ENCODE results near the gene KIFC1. TPM values are rescaled to one million over a fixed set of nuclear protein-coding genes. Genes with fewer than 3 reads are reported as not detected.
"Not testable (repeated sequence)": the region's sequence is repeated elsewhere in the genome, so short reads cannot be mapped to it uniquely, and the experiment has no call there.

The KIFC1 gene
- total RNA-seq, 1 donor from 2014 or later = 0.26 TPM

DNA sequence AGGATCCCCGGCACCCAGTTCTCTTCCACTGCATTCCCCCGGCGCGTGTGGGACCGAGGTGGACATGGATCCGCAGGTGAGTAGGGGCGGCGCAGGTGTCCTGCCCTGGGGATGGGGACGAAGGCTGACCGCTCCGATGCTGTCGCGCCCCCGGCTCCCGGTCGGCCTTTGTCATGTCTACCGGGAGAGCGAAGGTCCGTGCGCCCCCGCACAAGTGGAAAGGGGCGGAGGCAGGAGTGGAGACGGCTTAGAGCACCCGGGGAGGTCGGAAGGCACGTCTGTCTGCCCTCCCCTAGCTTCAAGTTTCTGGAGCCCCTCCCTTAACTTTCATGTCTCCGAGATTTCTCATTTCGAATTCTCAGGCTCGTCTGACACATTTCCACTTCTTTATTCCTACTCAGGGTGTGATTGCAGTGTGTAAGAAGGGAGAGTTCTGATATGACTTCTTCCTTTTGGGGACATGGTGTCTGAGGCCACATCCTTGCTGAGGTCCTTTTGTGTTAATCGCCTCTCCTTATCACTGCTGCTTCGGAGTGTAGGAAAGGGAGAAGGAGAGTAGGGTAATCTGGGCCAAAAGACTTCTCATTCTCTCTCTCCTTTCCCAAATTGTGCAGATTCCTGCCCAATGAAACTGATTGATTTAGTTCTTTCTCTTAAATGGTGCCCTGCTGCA, 435 bp downstream of the KIFC1 start:
- Histone ChIP-seq H3K27me3 (ENCODE audit: control insufficient read depth, insufficient read depth, low read length) (no peaks in the 10 kb centered on the region), H3K4me3 (ENCODE audit: low read depth, low read length) (peak overlapping the region; percentile 97), H3K36me3 (ENCODE audit: control insufficient read depth, insufficient read depth, low read length) (no peaks in the 10 kb centered on the region)
- TF ChIP-seq, protein P1, sequence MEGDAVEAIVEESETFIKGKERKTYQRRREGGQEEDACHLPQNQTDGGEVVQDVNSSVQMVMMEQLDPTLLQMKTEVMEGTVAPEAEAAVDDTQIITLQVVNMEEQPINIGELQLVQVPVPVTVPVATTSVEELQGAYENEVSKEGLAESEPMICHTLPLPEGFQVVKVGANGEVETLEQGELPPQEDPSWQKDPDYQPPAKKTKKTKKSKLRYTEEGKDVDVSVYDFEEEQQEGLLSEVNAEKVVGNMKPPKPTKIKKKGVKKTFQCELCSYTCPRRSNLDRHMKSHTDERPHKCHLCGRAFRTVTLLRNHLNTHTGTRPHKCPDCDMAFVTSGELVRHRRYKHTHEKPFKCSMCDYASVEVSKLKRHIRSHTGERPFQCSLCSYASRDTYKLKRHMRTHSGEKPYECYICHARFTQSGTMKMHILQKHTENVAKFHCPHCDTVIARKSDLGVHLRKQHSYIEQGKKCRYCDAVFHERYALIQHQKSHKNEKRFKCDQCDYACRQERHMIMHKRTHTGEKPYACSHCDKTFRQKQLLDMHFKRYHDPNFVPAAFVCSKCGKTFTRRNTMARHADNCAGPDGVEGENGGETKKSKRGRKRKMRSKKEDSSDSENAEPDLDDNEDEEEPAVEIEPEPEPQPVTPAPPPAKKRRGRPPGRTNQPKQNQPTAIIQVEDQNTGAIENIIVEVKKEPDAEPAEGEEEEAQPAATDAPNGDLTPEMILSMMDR (IDR thresholded peaks at IDR 0.05; ENCODE audit: insufficient read depth, low read length, severe bottlenecking) = no peak
- DNase-seq (ENCODE audit: low read depth) (peak; percentile 30), FAIRE-seq (no peak)

DNA sequence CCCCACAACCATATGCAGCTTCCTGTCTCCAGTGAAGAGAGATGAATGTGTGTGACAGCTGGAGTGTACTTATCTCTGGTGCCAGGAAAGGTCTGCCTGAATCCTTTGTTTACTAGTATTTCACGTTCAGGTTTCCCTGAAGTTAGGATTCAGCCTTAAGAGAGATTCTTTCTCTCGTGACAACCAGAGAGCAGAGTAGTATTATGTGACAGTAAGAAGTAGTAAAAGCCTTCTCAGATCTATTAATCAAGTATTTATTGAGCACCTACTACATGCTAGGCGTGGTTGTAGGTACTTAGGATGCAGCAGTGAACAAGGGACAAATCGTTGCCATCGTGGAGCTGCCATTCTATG, 949 bp downstream of the KIFC1 start:
- TF ChIP-seq, protein P1 (IDR thresholded peaks at IDR 0.05; ENCODE audit: insufficient read depth, low read length, severe bottlenecking) = no peak
- DNase-seq (ENCODE audit: low read depth) = peak; percentile 14

DNA sequence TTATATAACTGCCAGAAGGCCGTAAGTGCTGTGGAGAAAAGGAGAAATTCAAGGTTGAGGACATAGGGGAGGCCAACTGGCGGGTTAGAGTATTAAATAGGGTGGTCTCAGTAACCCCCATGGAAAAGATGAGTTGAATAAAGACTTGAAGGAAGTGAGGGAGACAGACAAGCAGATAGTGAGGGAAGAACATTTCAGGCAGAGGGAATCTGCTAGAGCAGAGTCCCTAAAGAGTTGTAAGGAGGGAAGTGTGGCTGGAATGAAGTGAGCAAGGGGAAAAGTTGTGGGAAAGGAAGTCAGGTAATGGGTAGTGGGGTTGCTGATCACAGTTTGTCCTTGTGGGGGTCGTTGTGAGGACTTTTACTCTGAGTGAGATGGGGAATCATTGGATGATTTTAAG, 1.4 kb downstream of the KIFC1 start:
- H3K4me3 ChIP-seq (ENCODE audit: low read depth, low read length) = no peak overlapping the region
- no peaks in the 10 kb centered on the region for H3K27me3 ChIP-seq (ENCODE audit: control insufficient read depth, insufficient read depth, low read length)
- FAIRE-seq (no peak), DNase-seq (ENCODE audit: low read depth) (no peak)
- TF ChIP-seq, protein P1 (IDR thresholded peaks at IDR 0.05; ENCODE audit: insufficient read depth, low read length, severe bottlenecking) = no peak
- no peaks in the 10 kb centered on the region for H3K36me3 ChIP-seq (ENCODE audit: control insufficient read depth, insufficient read depth, low read length)

More for the DNA sequence above, 949 bp downstream of the KIFC1 start:
- Histone ChIP-seq H3K4me3 (ENCODE audit: low read depth, low read length) (peak overlapping the region; percentile 97), H3K27me3 (ENCODE audit: control insufficient read depth, insufficient read depth, low read length) (no peaks in the 10 kb centered on the region), H3K36me3 (ENCODE audit: control insufficient read depth, insufficient read depth, low read length) (no peaks in the 10 kb centered on the region)
- no peak for FAIRE-seq

DNA sequence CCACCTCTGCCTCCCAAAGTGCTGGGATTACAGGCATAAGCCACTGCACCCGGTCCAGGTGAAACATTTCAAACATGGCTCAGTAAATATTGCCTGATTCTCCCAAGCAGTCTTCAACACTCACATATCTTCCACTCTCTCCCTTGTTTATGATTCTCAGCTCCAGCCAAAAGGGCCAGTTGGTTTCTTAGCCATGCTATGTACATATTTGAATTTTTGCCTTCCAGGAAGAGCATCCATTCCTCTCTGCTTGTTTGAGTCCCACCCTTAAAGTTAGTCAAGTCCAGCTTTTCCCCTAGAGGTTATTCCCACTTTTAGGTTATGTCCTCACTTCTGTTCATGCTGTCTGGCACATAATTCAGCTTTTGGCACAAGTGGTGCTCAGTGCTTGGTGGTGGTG, 5.9 kb downstream of the KIFC1 start:
- DNase-seq (ENCODE audit: low read depth) (no peak), FAIRE-seq (no peak)
- no peak overlapping the region for H3K4me3 ChIP-seq (ENCODE audit: low read depth, low read length)
- no peaks in the 10 kb centered on the region for H3K27me3 ChIP-seq (ENCODE audit: control insufficient read depth, insufficient read depth, low read length)
- TF ChIP-seq, protein P1 (IDR thresholded peaks at IDR 0.05; ENCODE audit: insufficient read depth, low read length, severe bottlenecking) = no peak
- no peaks in the 10 kb centered on the region for H3K36me3 ChIP-seq (ENCODE audit: control insufficient read depth, insufficient read depth, low read length)

DNA sequence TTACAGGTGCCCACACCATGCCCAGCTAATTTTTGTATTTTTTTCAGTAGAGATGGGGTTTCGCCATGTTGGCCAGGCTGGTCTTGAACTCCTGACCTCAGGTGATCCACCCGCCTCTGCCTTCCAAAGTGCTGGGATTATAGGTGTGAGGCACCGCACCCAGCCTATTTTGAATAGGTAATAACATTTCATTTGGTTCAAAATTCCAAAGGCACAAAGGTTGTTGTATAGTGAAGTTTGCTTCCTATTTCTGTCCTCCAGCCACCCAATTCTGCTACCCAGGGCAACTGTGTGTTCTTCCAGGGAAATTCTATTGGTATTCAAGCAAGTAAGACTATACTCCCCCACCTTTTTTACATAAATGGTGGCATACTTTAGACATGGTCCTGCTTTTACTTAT, 7.0 kb downstream of the KIFC1 start:
- not testable (repeated sequence) for H3K27me3 ChIP-seq (ENCODE audit: control insufficient read depth, insufficient read depth, low read length); H3K36me3 ChIP-seq (ENCODE audit: control insufficient read depth, insufficient read depth, low read length); H3K4me3 ChIP-seq (ENCODE audit: low read depth, low read length); FAIRE-seq; DNase-seq (ENCODE audit: low read depth)

DNA sequence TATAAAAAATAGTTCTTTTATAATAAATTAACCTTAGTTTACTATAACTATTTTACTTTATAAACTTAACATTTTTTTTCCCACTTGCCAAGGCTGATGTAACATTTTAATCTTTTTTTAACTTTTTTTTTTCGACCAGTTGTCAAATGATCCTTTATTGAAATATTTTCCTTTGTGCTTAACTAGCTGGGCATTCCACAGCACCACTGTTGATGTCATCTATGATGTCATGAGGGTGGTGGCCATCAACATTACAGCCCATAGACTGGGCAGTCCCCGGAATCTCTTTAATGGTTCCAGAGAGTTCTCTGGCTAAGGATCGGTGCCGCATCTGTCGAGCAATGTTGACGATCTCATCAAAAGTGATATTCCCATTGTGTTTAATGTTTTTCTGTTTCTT, 8.3 kb downstream of the KIFC1 start:
- H3K27me3 ChIP-seq (ENCODE audit: control insufficient read depth, insufficient read depth, low read length); DNase-seq (ENCODE audit: low read depth); FAIRE-seq; H3K4me3 ChIP-seq (ENCODE audit: low read depth, low read length); H3K36me3 ChIP-seq (ENCODE audit: control insufficient read depth, insufficient read depth, low read length): not testable (repeated sequence)

DNA sequence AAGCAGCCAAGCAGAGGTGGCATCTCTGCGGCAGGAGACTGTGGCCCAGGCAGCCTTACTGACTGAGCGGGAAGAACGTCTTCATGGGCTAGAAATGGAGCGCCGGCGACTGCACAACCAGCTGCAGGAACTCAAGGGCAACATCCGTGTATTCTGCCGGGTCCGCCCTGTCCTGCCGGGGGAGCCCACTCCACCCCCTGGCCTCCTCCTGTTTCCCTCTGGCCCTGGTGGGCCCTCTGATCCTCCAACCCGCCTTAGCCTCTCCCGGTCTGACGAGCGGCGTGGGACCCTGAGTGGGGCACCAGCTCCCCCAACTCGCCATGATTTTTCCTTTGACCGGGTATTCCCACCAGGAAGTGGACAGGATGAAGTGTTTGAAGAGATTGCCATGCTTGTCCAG, 13.3 kb downstream of the KIFC1 start:
- DNase-seq (ENCODE audit: low read depth) = no peak
- no peak for FAIRE-seq
- H3K27me3 ChIP-seq (ENCODE audit: control insufficient read depth, insufficient read depth, low read length) = no peaks in the 10 kb centered on the region
- no peak overlapping the region for H3K4me3 ChIP-seq (ENCODE audit: low read depth, low read length)
- TF ChIP-seq, protein P1 (IDR thresholded peaks at IDR 0.05; ENCODE audit: insufficient read depth, low read length, severe bottlenecking) = no peak
- H3K36me3 ChIP-seq (ENCODE audit: control insufficient read depth, insufficient read depth, low read length) = peaks cover 4% of the 10 kb centered on the region

Measured in bronchial epithelial cell (primary cell).